ENCODE data around the gene TCOF1.

DNA sequence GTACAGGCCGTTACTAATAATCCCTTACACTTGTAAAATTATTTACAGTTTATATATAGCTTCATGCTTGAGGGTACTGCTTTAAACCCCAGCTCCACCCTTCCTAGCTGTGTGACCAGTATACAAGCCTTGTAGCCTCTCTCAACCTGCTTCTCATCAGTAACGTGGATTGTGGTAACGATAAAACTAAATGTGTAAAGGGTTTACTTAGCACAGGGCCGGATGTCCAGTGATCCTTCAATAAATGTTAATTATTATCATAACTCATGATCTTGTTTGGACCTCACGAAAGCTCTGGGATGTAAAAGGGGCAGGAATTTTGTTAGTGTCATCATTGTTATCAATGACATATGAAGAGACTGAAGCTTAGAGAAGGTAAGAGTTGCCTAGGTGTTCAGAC, 47.3 kb upstream of the TCOF1 start:
- TF ChIP-seq, protein P1, sequence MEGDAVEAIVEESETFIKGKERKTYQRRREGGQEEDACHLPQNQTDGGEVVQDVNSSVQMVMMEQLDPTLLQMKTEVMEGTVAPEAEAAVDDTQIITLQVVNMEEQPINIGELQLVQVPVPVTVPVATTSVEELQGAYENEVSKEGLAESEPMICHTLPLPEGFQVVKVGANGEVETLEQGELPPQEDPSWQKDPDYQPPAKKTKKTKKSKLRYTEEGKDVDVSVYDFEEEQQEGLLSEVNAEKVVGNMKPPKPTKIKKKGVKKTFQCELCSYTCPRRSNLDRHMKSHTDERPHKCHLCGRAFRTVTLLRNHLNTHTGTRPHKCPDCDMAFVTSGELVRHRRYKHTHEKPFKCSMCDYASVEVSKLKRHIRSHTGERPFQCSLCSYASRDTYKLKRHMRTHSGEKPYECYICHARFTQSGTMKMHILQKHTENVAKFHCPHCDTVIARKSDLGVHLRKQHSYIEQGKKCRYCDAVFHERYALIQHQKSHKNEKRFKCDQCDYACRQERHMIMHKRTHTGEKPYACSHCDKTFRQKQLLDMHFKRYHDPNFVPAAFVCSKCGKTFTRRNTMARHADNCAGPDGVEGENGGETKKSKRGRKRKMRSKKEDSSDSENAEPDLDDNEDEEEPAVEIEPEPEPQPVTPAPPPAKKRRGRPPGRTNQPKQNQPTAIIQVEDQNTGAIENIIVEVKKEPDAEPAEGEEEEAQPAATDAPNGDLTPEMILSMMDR (IDR thresholded peaks at IDR 0.05) = no peak
- no peak for TF ChIP-seq POLR2AphosphoS5 (IDR thresholded peaks at IDR 0.05)
